Pancreas (tissue), 10 donors: Measurements from ENCODE around the gene TENT5C. TPM values are rescaled to one million over a fixed set of nuclear protein-coding genes. Genes with fewer than 3 reads are reported as not detected.

Experiments
- ATAC-seq, 4 donors: fragments of 200-7000 bp; cut with Tn5 transposase; one replicate each; pipeline versions ENCODE4 v1.8.0 to v1.9.1; 2020; ENCODE audit warnings: mild to moderate bottlenecking in 4 of 4, moderate library complexity in 4 of 4
- DNase-seq, 6 donors: peaks; one replicate each; pipeline ENCODE4 v3.0.0-alpha.2; 2020
- FAIRE-seq: peaks from 2 replicates; lab custom pipeline; 2012; peaks lifted over from hg19 to GRCh38; lab: Jason Lieb, UNC
- H3K27ac ChIP-seq, 4 donors: fragments of 200-600 bp; sonication (generic); 1 replicate in 3 of 4; 2 replicates in 1 of 4; pipeline versions ENCODE4 v1.5.0 to v1.8.0; 2020
- H3K27me3 ChIP-seq, 4 donors: fragments of 200-600 bp; one replicate each; pipeline ENCODE4 v1.8.0; 2021
- H3K36me3 ChIP-seq, 3 donors: fragments of 200-600 bp; sonication (generic) in 1 of 3; one replicate each; pipeline versions ENCODE4 v1.5.0 to v1.8.0; 2020 to 2021
- H3K4me1 ChIP-seq, 3 donors: fragments of 200-600 bp; one replicate each; pipeline ENCODE4 v1.8.0; 2021
- H3K4me3 ChIP-seq, 4 donors: fragments of 200-600 bp; sonication (generic) in 2 of 4; one replicate each; pipeline versions ENCODE4 v1.5.0 to v1.8.0; 2020 to 2021
- H3K9me3 ChIP-seq, 4 donors: fragments of 200-600 bp; one replicate each; pipeline ENCODE4 v1.8.0; 2021
- WGBS, 2 donors: extraction: QIAGEN DNeasy Blood & Tissue Kit; methylation state at CpG; one replicate each; pipeline ENCODE4 v1.1.7; 2013; 5-methylcytosine and 5-hydroxymethylcytosine counted together
- intact Hi-C, 3 donors: fragments of 100-400 bp; cut with DNase I; formaldehyde crosslinking; loops; one replicate each; pipeline versions ENCODE4 v1.11.1 to v1.14.2; 2022
- polyA plus RNA-seq, 2 donors: library from polyadenylated mRNA; stranded (reverse); fragments of 200-250 nt; gene quantifications; one replicate each; pipeline ENCODE4 v1.2.3, GENCODE V29; 2013
- total RNA-seq, 6 donors: library from RNA; stranded (reverse); fragmentation: NEBNext Ultra II Directional in 4 of 6; extraction: Animal tissue kit (Norgen Biotek cat#: 25700) in 4 of 6; gene quantifications; one replicate each; pipeline versions ENCODE4 v1.2.1 to v1.2.4, GENCODE V29; 2021 to 2023
- TF ChIP-seq, protein P1 (sequence below), 4 donors: fragments of 200-600 bp; sonication (generic) in 3 of 4; IDR thresholded peaks; one replicate each; pipeline versions ENCODE4 v1.5.0 to v1.8.0; 2021; ENCODE audit warnings: antibody characterized with exemption in 4 of 4
- donor health status: healthy with polysubstance abuse.
- donor health status: DM: no; HTN: no; CAD: no; lungs with moderate emphysema.
- donor health status: DM: no; HTN: no; CAD: no.
- donor health status: control.
- donor health status: control.
- donor health status: Bipolar disorder and iron deficiency.
- donor health status: DM: yes; HTN: yes; CAD: no.
- donor health status: DM: no; HTN: no; CAD: no.
- donor health status: DM: no; HTN: no; CAD: no.
- donor health status: DM: yes; HTN: yes; CAD: no.

TENT5C gene
- total and polyA plus RNA-seq, 8 donors, result 6.7 to 68.1 (median 31.5) TPM

DNA sequence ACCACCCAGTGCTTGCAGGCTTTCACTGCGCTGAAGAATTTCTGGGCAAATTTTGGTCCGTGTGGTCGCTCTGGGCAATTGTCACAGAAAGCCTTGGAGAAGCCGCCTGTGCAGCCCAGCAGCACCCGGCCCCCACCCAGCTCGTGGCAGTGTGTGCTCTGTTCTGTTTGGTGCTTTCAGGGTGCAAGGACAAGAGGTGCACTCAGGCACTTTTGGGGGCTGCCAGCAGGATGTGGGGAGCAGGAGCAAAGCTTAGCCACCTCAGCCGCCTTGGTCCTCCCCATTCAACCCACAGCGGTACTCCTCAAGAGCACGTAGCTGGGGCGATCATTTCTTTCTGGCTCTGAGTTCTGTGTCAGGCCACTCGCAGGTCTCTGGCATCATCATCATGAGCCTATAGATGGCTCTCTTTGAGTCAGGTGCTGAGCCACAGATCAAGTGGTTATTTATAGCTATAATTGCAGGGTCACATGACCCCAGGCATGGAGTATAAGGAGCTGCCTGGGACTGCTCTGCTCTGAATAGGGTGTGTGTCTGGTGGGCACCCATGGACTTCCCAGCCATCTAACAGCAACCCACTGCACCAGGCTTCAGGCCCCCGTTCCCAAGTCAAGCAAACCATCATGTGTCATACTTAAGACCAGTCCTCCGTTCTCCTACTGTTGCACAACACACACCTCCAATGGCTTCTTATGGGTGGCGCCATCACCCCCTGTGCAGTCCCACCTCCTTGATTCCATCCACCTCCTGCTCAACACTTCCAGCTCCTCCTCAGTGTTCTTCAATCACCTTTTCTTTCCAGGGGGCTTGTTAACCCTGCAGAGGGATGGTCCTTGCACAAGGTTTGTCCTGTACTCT is 18.1 kb upstream of the TENT5C start:
- peak in 1 of 6 donors; percentile 18 for DNase-seq
- ATAC-seq, result no peak
- TF ChIP-seq, protein P1, sequence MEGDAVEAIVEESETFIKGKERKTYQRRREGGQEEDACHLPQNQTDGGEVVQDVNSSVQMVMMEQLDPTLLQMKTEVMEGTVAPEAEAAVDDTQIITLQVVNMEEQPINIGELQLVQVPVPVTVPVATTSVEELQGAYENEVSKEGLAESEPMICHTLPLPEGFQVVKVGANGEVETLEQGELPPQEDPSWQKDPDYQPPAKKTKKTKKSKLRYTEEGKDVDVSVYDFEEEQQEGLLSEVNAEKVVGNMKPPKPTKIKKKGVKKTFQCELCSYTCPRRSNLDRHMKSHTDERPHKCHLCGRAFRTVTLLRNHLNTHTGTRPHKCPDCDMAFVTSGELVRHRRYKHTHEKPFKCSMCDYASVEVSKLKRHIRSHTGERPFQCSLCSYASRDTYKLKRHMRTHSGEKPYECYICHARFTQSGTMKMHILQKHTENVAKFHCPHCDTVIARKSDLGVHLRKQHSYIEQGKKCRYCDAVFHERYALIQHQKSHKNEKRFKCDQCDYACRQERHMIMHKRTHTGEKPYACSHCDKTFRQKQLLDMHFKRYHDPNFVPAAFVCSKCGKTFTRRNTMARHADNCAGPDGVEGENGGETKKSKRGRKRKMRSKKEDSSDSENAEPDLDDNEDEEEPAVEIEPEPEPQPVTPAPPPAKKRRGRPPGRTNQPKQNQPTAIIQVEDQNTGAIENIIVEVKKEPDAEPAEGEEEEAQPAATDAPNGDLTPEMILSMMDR (IDR thresholded peaks at IDR 0.05), result no peak
- no peaks in the 10 kb centered on the region for H3K27me3 ChIP-seq
- H3K27ac ChIP-seq, result no peak overlapping the region
- H3K4me3 ChIP-seq, result no peak overlapping the region
- no peak for FAIRE-seq
- WGBS, 2 donors, result 90 to 93% methylated on average over 14 of the region's 14 CpGs
- H3K36me3 ChIP-seq, result no peaks in the 10 kb centered on the region
- peaks cover 34 to 38% (median 38%) of the 10 kb centered on the region in 3 donors for H3K4me1 ChIP-seq
- intact Hi-C loops, result no loop called here
- no peaks in the 10 kb centered on the region for H3K9me3 ChIP-seq

DNA sequence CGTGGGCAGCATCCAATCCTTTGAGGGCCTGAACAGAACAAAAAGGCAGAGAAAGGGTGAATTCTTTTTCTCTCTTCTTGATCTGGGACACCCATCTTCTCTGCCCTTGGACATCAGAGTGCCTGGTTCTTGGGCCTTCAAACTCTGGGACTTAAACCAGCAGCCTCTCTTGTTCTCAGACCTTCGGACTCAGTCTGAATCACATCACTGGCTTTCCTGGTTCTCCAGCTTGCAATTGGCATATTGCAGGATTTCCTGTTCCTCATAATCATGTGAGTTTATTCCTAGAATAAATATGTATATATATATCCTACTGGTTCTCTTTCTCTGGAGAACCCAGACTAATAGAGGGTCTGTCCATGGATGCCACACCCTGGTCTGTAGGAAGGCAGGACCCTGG is 16.3 kb upstream of the TENT5C start:
- no peaks in the 10 kb centered on the region for H3K9me3 ChIP-seq
- intact Hi-C loops, result no loop called here
- DNase-seq (no peak), FAIRE-seq (no peak), ATAC-seq (peak in 1 of 4 donors; percentile 10)
- no peaks in the 10 kb centered on the region for H3K27me3 ChIP-seq
- 60 to 70% methylated on average over 2 of the region's 2 CpGs for WGBS, 2 donors
- H3K36me3 ChIP-seq, result no peaks in the 10 kb centered on the region
- no peak overlapping the region for H3K4me3 ChIP-seq
- H3K27ac ChIP-seq, result peak overlapping the region; percentile 7 to 82 (median 68)
- peaks cover 36 to 40% (median 38%) of the 10 kb centered on the region in 3 donors for H3K4me1 ChIP-seq
- TF ChIP-seq, protein P1 (IDR thresholded peaks at IDR 0.05), result no peak

DNA sequence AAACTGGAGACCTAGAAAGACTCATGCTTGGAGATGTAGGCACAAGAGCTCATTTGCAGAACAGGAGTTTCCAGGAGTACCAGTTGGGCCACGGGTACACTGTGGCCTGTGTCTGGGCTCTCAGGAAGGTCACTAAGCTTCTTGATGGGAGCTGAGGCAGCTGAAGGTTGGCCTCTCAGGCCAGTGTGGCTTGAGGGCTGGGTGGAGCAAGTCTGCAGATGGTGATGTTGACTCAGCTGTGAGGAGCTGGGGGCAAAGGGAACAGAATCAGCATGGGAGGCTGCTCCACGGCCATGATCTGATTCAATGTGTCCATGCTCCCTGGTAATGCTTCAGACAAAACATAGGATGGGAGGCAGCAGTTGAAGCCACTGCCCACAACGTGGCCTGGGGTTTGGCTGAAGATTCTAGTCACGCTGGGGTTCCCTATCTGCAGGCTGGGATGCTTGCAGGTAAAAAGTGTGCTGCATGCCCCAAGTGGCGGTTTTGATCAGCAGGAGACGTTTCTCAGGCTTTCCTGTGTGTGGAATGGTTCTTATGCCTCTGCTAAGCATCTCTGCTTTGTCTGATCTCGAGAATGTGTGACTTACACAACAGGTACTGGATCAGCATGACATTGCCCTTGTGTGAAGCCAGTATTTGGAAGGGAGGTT is 15.4 kb upstream of the TENT5C start:
- no peak for FAIRE-seq
- ATAC-seq, result peak; percentile 75 to 81 (median 78)

DNA sequence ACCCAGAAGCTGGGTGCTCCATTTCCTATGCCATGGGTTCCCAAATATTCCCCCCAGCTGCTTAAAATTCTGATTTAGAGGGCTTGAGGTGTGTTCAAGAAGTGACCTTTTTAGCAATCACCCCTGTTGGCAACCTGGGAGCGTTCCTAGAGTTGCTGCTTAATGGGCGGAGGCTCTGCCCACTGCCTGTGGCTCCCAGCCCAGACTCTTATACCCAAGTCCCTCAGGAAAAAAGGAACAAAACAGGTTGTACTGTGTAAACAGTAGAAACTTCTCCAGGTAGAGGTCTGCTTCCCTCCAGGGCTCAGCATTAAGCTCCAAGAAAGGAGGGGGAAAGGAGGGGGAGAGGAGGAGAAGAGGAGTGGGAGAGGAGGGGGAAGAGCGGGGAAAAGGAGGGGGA is 14.6 kb upstream of the TENT5C start:
- H3K27me3 ChIP-seq, result no peaks in the 10 kb centered on the region
- WGBS, 2 donors, result 10 to 36% methylated on average over 3 of the region's 3 CpGs
- FAIRE-seq (no peak), ATAC-seq (peak; percentile 82 to 87 (median 86)), DNase-seq (peak in 4 of 6 donors; percentile 74 to 78 (median 76))
- intact Hi-C loops, result loop anchor here in 1 of 3 donors (10.0 kb wide), 1 partner anchor 56 kb away; no protein-coding TSS in a partner anchor
- TF ChIP-seq, protein P1 (IDR thresholded peaks at IDR 0.05), result no peak
- H3K4me1 ChIP-seq, result peaks cover 36 to 40% (median 38%) of the 10 kb centered on the region in 3 donors
- no peaks in the 10 kb centered on the region for H3K9me3 ChIP-seq
- no peak overlapping the region for H3K4me3 ChIP-seq
- H3K27ac ChIP-seq, result peak overlapping the region; percentile 39 to 82 (median 68)
- H3K36me3 ChIP-seq, result no peaks in the 10 kb centered on the region

More for the DNA sequence above, 15.4 kb upstream of the TENT5C start:
- DNase-seq, result peak in 5 of 6 donors; percentile 83 to 92 (median 88)
- WGBS, 2 donors, result 21 to 22% methylated on average over 7 of the region's 7 CpGs
- H3K9me3 ChIP-seq, result no peaks in the 10 kb centered on the region
- peak overlapping the region; percentile 39 to 82 (median 68) for H3K27ac ChIP-seq
- no peaks in the 10 kb centered on the region for H3K36me3 ChIP-seq
- TF ChIP-seq, protein P1 (IDR thresholded peaks at IDR 0.05), result no peak
- intact Hi-C loops, result loop anchor here in 1 of 3 donors (10.0 kb wide), 1 partner anchor 56 kb away; no protein-coding TSS in a partner anchor
- no peak overlapping the region for H3K4me3 ChIP-seq
- no peaks in the 10 kb centered on the region for H3K27me3 ChIP-seq
- H3K4me1 ChIP-seq, result peaks cover 36 to 40% (median 38%) of the 10 kb centered on the region in 3 donors
